HepG2 (cell line): Measurements from ENCODE around the gene RCHY1. TPM values are rescaled to one million over a fixed set of nuclear protein-coding genes. Genes with fewer than 3 reads are reported as not detected.
A peak's percentile ranks its signal among the peaks of the same experiment; 100 is the strongest.

Experiments used
- ADNP ChIP-seq: sonication (generic); formaldehyde crosslinking; IDR thresholded peaks from 2 replicates; pipeline ENCODE4 v1.4.0; 2020; ENCODE audit warnings: missing genetic modification reagents
- AGO1 ChIP-seq: fragments of 200-400 bp; formaldehyde crosslinking; IDR thresholded peaks from 2 replicates; pipeline ENCODE4 v1.6.1; 2017; ENCODE audit warnings: mild to moderate bottlenecking, low read depth, low read length, moderate library complexity; ENCODE audit not compliant: poor library complexity, severe bottlenecking
- AKAP8 ChIP-seq: sonication (generic); formaldehyde crosslinking; IDR thresholded peaks from 2 replicates; pipeline ENCODE4 v1.5.1; 2020; ENCODE audit warnings: mild to moderate bottlenecking, missing genetic modification reagents
- ERF ChIP-seq: IDR thresholded peaks from 2 replicates; pipeline ENCODE4 v1.6.1; 2018; ENCODE audit warnings: missing biosample characterization, missing genetic modification reagents
- FOXK2 ChIP-seq: fragments of 450-650 bp; IDR thresholded peaks from 2 replicates; pipeline ENCODE4 v1.6.1; 2016
- GABPA ChIP-seq, 2 experiments: IDR thresholded peaks; 2 replicates each; pipeline ENCODE4 v1.6.1; 2011 to 2016; ENCODE audit warnings: low read depth in 2 of 2, low read length in 1 of 2, missing biosample characterization in 1 of 2, missing genetic modification characterization in 1 of 2
- HNF4A ChIP-seq: sonication (generic); formaldehyde crosslinking; IDR thresholded peaks from 2 replicates; pipeline ENCODE4 v1.4.0; 2020; ENCODE audit warnings: missing genetic modification reagents
- IKZF4 ChIP-seq: sonication (generic); formaldehyde crosslinking; IDR thresholded peaks from 2 replicates; pipeline ENCODE4 v1.5.1; 2020; ENCODE audit warnings: borderline replicate concordance, mild to moderate bottlenecking, low read depth, missing genetic modification reagents; ENCODE audit errors: not compliant biosample characterization
- KDM4B ChIP-seq: sonication (generic); formaldehyde crosslinking; IDR thresholded peaks from 2 replicates; pipeline ENCODE4 v1.4.0; 2020; ENCODE audit warnings: missing genetic modification reagents
- MIER3 ChIP-seq: IDR thresholded peaks from 2 replicates; pipeline ENCODE4 v1.6.1; 2016; ENCODE audit warnings: missing compliant biosample characterization, borderline replicate concordance
- POLR2AphosphoS5 ChIP-seq: IDR thresholded peaks from 2 replicates; pipeline ENCODE4 v1.6.1; 2012; ENCODE audit warnings: low read depth, low read length
- RCOR2 ChIP-seq: IDR thresholded peaks from 2 replicates; pipeline ENCODE4 v1.6.1; 2016; ENCODE audit warnings: missing biosample characterization, missing genetic modification reagents
- RXRB ChIP-seq: IDR thresholded peaks from 2 replicates; pipeline ENCODE4 v1.6.1; 2016; ENCODE audit warnings: borderline replicate concordance, missing genetic modification reagents, missing compliant biosample characterization
- U2AF2 ChIP-seq: fragments of 200-400 bp; formaldehyde crosslinking; IDR thresholded peaks from 2 replicates; pipeline ENCODE4 v1.6.1; 2017; ENCODE audit warnings: low read depth, mild to moderate bottlenecking, low read length
- ZNF263 ChIP-seq: sonication (generic); formaldehyde crosslinking; IDR thresholded peaks from 2 replicates; pipeline ENCODE4 v1.4.0; 2020; ENCODE audit warnings: missing genetic modification reagents
- ZNF775 ChIP-seq: sonication (generic); formaldehyde crosslinking; IDR thresholded peaks from 2 replicates; pipeline ENCODE4 v1.4.0; 2020; ENCODE audit warnings: missing genetic modification reagents, mild to moderate bottlenecking, moderate library complexity, borderline replicate concordance
- polyA plus RNA-seq, 8 experiments: library from polyadenylated mRNA; depleted of rRNA in 3 of 8; stranded (reverse) in 7 of 8; unstranded in 1 of 8; fragments of >200 nt; fragmentation: Illumina TruSeq in 4 of 8; extraction: Trizol in 4 of 8; gene quantifications; 2 replicates each; pipeline versions ENCODE4 v1.2.1 to v1.2.3, GENCODE V29; 2011 to 2016; ENCODE audit warnings: low read depth in 4 of 8, missing spikeins in 1 of 8, mixed read lengths in 1 of 8; ENCODE audit not compliant: insufficient read depth in 1 of 8
- total RNA-seq, 5 experiments: library from RNA; depleted of rRNA; stranded (reverse); fragments of >200 nt; fragmentation: Illumina TruSeq; extraction: Trizol; gene quantifications; 2 replicates each; pipeline ENCODE4 v1.2.3, GENCODE V29; 2016; ENCODE audit warnings: low read depth in 1 of 5
- TF ChIP-seq, protein P1 (sequence below): sonication (generic); formaldehyde crosslinking; IDR thresholded peaks from 2 replicates; pipeline ENCODE4 v1.5.1; 2020; ENCODE audit warnings: missing genetic modification reagents, mild to moderate bottlenecking, borderline replicate concordance
- TF ChIP-seq, protein P2 (sequence below): IDR thresholded peaks from 2 replicates; pipeline ENCODE4 v1.6.1; 2016; ENCODE audit warnings: missing compliant biosample characterization, missing genetic modification reagents, borderline replicate concordance
- TF ChIP-seq, protein P3 (sequence below): sonication (generic); formaldehyde crosslinking; IDR thresholded peaks from 2 replicates; pipeline ENCODE4 v1.4.0; 2020; ENCODE audit warnings: missing genetic modification reagents
- TF ChIP-seq, protein P4 (sequence below): sonication (generic); formaldehyde crosslinking; IDR thresholded peaks from 2 replicates; pipeline ENCODE4 v1.8.1; 2023; ENCODE audit warnings: mild to moderate bottlenecking, inconsistent platforms, moderate library complexity, missing genetic modification reagents, borderline replicate concordance
- TF ChIP-seq, protein P5 (sequence below): sonication (generic); formaldehyde crosslinking; IDR thresholded peaks from 2 replicates; pipeline ENCODE4 v1.5.0; 2020; ENCODE audit warnings: mild to moderate bottlenecking, missing genetic modification reagents

RCHY1 gene
- total and polyA plus RNA-seq, 2 of the 13 experiments (the other 11 are each of a cell fraction or from before 2014, with no cell fraction given), result 19.9 to 30.5 TPM

DNA sequence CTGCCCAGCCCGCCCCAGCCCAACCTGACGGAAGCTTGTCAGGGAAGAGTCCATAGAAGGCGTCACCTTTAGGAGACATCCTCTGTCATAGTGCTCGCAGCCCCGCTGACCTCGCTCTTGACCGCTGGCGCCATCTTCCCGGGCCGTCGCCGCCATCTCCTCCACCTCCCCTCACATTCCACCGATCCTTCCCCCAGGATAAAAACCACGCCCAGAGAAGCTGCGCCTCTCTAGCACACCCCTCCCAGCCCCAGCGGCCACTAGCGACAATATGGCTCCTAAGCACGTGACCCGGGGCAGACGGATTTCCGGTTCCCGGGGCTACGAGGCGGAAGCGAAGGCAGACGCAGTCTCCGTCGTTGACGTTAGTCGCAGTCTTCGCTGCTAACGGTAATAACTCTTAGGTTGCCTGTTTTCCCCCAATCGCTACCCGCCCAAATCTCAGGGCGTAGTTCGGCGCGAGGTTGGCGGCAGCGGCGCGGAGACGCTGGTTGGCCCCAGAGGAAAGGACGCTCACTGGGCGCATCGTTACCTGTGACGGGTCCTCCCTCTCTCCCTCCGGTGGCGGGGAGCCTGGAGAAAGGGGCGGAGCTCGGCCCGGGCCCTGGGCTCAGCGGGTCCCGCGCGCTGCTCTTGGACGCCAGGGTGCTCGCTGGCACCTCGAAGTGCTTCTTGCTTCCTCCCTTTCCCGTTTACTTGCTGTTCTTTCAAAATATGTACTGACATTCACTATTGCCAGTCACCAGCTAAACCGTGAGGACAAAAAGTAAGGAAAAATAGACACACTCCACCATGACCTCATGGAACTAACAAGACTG, at the start of gene RCHY1, which contains the start of gene THAP6 (continued):
- TF ChIP-seq IKZF4 (no peak), ZNF263 (peak; percentile 52; the same call in 1 of the 2 replicates), ERF (CRISPR knock-in tag) (peak; percentile 85), KDM4B (no peak), AKAP8 (no peak), RXRB (CRISPR knock-in tag) (peak; percentile 59), RCOR2 (CRISPR knock-in tag) (no peak), AGO1 (peak; percentile 88), POLR2AphosphoS5 (peak; percentile 98), MIER3 (peak; percentile 91), FOXK2 (peak; percentile 66; the same call in 1 of the 2 replicates), HNF4A (CRISPR knock-in tag) (no peak; the same call in 1 of the 2 replicates), U2AF2 (0 out of 2 replicates have a peak, but pooled peaks have one; percentile 73), ADNP (no peak), GABPA (IDR thresholded peaks at IDR 0.05; ENCODE audit: low read depth, low read length) (peak; percentile 92), GABPA (CRISPR knock-in tag; IDR thresholded peaks at IDR 0.05; ENCODE audit: low read depth) (peak; percentile 99), ZNF775 (CRISPR knock-in tag) (no peak)
- TF ChIP-seq, protein P1, sequence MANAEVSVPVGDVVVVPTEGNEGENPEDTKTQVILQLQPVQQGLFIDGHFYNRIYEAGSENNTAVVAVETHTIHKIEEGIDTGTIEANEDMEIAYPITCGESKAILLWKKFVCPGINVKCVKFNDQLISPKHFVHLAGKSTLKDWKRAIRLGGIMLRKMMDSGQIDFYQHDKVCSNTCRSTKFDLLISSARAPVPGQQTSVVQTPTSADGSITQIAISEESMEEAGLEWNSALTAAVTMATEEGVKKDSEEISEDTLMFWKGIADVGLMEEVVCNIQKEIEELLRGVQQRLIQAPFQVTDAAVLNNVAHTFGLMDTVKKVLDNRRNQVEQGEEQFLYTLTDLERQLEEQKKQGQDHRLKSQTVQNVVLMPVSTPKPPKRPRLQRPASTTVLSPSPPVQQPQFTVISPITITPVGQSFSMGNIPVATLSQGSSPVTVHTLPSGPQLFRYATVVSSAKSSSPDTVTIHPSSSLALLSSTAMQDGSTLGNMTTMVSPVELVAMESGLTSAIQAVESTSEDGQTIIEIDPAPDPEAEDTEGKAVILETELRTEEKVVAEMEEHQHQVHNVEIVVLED, result peak; percentile 94
- TF ChIP-seq, protein P2, sequence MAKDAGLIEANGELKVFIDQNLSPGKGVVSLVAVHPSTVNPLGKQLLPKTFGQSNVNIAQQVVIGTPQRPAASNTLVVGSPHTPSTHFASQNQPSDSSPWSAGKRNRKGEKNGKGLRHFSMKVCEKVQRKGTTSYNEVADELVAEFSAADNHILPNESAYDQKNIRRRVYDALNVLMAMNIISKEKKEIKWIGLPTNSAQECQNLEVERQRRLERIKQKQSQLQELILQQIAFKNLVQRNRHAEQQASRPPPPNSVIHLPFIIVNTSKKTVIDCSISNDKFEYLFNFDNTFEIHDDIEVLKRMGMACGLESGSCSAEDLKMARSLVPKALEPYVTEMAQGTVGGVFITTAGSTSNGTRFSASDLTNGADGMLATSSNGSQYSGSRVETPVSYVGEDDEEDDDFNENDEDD, result no peak
- TF ChIP-seq, protein P3, sequence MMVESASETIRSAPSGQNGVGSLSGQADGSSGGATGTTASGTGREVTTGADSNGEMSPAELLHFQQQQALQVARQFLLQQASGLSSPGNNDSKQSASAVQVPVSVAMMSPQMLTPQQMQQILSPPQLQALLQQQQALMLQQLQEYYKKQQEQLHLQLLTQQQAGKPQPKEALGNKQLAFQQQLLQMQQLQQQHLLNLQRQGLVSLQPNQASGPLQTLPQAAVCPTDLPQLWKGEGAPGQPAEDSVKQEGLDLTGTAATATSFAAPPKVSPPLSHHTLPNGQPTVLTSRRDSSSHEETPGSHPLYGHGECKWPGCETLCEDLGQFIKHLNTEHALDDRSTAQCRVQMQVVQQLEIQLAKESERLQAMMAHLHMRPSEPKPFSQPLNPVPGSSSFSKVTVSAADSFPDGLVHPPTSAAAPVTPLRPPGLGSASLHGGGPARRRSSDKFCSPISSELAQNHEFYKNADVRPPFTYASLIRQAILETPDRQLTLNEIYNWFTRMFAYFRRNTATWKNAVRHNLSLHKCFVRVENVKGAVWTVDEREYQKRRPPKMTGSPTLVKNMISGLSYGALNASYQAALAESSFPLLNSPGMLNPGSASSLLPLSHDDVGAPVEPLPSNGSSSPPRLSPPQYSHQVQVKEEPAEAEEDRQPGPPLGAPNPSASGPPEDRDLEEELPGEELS (CRISPR knock-in tag), result no peak; the same call in 1 of the 2 replicates
- TF ChIP-seq, protein P4, sequence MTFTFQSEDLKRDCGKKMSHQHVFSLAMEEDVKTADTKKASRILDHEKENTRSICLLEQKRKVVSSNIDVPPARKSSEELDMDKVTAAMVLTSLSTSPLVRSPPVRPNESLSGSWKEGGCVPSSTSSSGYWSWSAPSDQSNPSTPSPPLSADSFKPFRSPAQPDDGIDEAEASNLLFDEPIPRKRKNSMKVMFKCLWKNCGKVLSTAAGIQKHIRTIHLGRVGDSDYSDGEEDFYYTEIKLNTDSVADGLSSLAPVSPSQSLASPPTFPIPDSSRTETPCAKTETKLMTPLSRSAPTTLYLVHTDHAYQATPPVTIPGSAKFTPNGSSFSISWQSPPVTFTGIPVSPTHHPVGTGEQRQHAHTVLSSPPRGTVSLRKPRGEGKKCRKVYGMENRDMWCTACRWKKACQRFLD (CRISPR knock-in tag), result peak; percentile 42; the same call in 1 of the 2 replicates
- TF ChIP-seq, protein P5, sequence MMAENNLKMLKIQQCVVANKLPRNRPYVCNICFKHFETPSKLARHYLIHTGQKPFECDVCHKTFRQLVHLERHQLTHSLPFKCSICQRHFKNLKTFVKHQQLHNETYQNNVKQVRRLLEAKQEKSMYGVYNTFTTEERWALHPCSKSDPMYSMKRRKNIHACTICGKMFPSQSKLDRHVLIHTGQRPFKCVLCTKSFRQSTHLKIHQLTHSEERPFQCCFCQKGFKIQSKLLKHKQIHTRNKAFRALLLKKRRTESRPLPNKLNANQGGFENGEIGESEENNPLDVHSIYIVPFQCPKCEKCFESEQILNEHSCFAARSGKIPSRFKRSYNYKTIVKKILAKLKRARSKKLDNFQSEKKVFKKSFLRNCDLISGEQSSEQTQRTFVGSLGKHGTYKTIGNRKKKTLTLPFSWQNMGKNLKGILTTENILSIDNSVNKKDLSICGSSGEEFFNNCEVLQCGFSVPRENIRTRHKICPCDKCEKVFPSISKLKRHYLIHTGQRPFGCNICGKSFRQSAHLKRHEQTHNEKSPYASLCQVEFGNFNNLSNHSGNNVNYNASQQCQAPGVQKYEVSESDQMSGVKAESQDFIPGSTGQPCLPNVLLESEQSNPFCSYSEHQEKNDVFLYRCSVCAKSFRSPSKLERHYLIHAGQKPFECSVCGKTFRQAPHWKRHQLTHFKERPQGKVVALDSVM (CRISPR knock-in tag), result no peak
